HEK293T (cell line): Measurements from ENCODE around the gene SYT17.
A peak's percentile ranks its signal among the peaks of the same experiment; 100 is the strongest.

ENCODE experiments used
- CTCF ChIA-PET: fragments of 350-600 bp; formaldehyde crosslinking; extraction: SDS; loops from one replicate; lab custom pipeline; 2021; ENCODE audit warnings: antibody characterized with exemption, inconsistent platforms; lab: Yijun Ruan, JAX
- POLR2A ChIA-PET: fragments of 350-600 bp; formaldehyde crosslinking; extraction: SDS; loops from one replicate; lab custom pipeline; 2020; ENCODE audit warnings: antibody characterized with exemption, inconsistent platforms; lab: Yijun Ruan, JAX
- DNase-seq: peaks from one replicate; pipeline ENCODE4 v3.0.0; 2012; ENCODE audit warnings: mixed read lengths; ENCODE audit errors: extremely low spot score
- ARNT ChIP-seq: fragments of 450-650 bp; IDR thresholded peaks from 2 replicates; pipeline ENCODE4 v1.6.1; 2017; ENCODE audit warnings: mild to moderate bottlenecking
- BHLHE40 ChIP-seq: fragments of 450-650 bp; IDR thresholded peaks from 2 replicates; pipeline ENCODE4 v1.6.1; 2016; ENCODE audit warnings: mild to moderate bottlenecking, moderate library complexity, borderline replicate concordance
- CTBP1 ChIP-seq: fragments of 450-650 bp; IDR thresholded peaks from 2 replicates; pipeline ENCODE4 v1.6.1; 2016; ENCODE audit warnings: borderline replicate concordance
- ELF4 ChIP-seq: fragments of 450-650 bp; IDR thresholded peaks from 2 replicates; pipeline ENCODE4 v1.6.1; 2017; ENCODE audit warnings: antibody characterized with exemption
- FOXA1 ChIP-seq: fragments of 450-650 bp; IDR thresholded peaks from 2 replicates; pipeline ENCODE4 v1.6.1; 2016; ENCODE audit warnings: mild to moderate bottlenecking
- FOXK2 ChIP-seq: fragments of 450-650 bp; IDR thresholded peaks from 2 replicates; pipeline ENCODE4 v1.6.1; 2016; ENCODE audit warnings: mild to moderate bottlenecking
- FOXM1 ChIP-seq: fragments of 450-650 bp; IDR thresholded peaks from 2 replicates; pipeline ENCODE4 v1.6.1; 2017; ENCODE audit warnings: mild to moderate bottlenecking, borderline replicate concordance
- HDGF ChIP-seq: fragments of 450-650 bp; IDR thresholded peaks from 2 replicates; pipeline ENCODE4 v1.6.1; 2017; ENCODE audit warnings: antibody characterized with exemption, borderline replicate concordance
- L3MBTL2 ChIP-seq: fragments of 450-650 bp; conservative IDR thresholded peaks from 2 replicates; pipeline ENCODE4 v1.6.1; 2016; ENCODE audit warnings: mild to moderate bottlenecking
- LEF1 ChIP-seq: fragments of 450-650 bp; IDR thresholded peaks from 2 replicates; pipeline ENCODE4 v1.6.1; 2017; ENCODE audit warnings: mild to moderate bottlenecking, borderline replicate concordance
- NFRKB ChIP-seq: fragments of 450-650 bp; IDR thresholded peaks from 2 replicates; pipeline ENCODE4 v1.6.1; 2016; ENCODE audit warnings: mild to moderate bottlenecking, moderate library complexity
- PKNOX1 ChIP-seq: fragments of 450-650 bp; IDR thresholded peaks from 2 replicates; pipeline ENCODE4 v1.6.1; 2016
- SP1 ChIP-seq: fragments of 450-650 bp; IDR thresholded peaks from 2 replicates; pipeline ENCODE4 v1.6.1; 2017
- SUZ12 ChIP-seq: fragments of 450-650 bp; IDR thresholded peaks from 2 replicates; pipeline ENCODE4 v1.6.1; 2016; ENCODE audit warnings: mild to moderate bottlenecking
- TARDBP ChIP-seq: fragments of 450-650 bp; IDR thresholded peaks from 2 replicates; pipeline ENCODE4 v1.6.1; 2016
- ZNF384 ChIP-seq: fragments of 450-650 bp; IDR thresholded peaks from 2 replicates; pipeline ENCODE4 v1.6.1; 2016

The SYT17 gene

DNA sequence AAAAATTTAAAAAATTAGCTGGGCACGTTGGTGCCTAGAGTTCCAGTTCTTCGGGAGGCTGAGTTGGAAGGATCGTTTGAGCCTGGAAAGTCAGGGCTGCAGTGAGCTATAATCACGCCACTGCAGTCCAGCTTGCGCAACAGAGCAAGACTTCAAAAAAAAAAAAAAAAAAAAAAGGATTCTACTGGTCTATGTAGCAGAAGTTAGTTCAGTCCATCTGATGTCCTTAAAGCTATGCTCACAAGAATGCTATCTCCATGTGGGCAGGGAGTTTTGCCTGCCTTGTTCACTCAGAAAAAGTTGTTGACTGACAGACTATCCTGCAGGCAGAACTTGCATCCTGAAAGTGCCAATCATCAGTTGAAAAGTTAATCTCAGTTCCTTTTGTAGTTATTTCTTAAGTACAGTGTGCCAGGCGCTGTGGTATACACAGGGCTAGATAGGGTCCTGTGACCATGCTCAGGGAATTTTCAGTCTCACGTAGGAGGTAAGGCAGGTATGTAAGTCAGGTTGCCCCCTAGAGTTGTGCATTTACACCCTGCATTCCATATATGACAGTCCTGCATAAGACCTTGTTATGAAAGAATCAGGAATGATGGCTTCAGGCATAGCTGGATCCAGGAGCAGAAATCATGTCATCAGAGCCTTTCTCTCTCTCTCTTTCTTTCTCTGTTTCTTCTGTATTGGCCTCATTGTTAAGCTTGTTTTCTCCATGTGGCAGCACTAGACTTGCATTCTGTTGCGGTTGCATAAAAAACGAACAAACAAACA is 7.6 kb downstream of the SYT17 start:
- TF ChIP-seq PKNOX1 (peak; percentile 34; the same call in 1 of the 2 replicates), ZNF384 (0 out of 2 replicates have a peak, but pooled peaks have one; percentile 25), BHLHE40 (no peak)
- DNase-seq: no peak
- CTCF ChIA-PET: no interaction called here
- POLR2A ChIA-PET: no interaction called here

- TF ChIP-seq HDGF: no peak
- TF ChIP-seq FOXK2: no peak
- no peak for TF ChIP-seq TARDBP
- no peak for TF ChIP-seq SUZ12
- no peak for TF ChIP-seq SP1
- TF ChIP-seq FOXA1: no peak
- TF ChIP-seq L3MBTL2: no peak
- no peak for TF ChIP-seq ARNT
- TF ChIP-seq PKNOX1: no peak
- no peak for TF ChIP-seq BHLHE40
- no peak for TF ChIP-seq FOXM1
- no peak for TF ChIP-seq ELF4
- POLR2A ChIA-PET: interaction anchor here (1.2 kb wide), 1 partner anchor 91 kb away, joined by 3 read pairs; no protein-coding TSS in a partner anchor
- no peak for DNase-seq
- CTCF ChIA-PET: interaction anchor here (0.6 to 2.9 kb wide), 4 partner anchors 11 to 251 kb away, joined by 3 to 24 read pairs (median 3); no protein-coding TSS in a partner anchor
Measured at GRCh38 chr16:19177111-19177739, 9.2 kb downstream of the SYT17 start.

DNA sequence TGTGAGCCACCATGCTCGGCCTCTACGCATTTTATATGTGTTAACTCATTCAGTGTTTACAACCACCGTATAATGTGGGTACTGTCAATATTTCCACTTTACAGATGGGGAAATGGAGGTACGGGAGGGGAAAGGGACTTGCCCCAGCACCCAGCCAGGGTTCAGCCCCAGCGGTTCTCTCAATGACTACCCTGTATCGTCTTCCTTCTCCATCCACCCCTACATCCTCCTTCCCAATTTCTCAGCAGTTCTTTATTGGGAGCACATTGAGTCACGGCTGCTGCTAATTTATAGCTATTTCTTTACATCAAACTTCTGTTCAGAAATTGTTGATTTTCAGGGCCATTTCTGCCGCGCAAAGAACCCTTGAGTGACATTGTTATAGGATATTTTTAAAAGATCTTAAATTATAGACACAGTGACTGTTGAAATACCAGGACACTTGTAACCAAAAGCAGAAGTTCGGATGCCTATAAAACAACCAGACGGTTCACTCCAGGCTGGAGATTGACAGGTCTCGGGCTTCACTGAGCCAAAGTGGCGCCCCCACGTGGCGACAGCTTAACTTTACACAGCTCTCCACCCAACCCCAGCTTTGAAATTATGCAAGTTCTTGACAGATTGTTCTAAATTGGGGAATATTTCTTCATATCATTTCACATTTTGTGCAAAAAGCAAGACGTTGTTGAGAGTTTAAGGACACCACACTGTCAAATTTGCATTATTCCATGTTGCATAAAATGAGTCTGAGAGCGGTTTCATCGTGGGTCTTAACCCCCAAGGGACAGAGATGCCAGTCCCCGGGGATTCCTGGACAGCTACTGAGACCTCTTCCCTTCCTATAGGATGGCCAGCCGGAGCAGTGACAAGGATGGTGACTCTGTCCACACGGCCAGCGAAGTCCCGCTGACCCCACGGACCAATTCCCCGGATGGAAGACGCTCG is 11.8 kb downstream of the SYT17 start:
- POLR2A ChIA-PET: interaction anchor here (0.8 kb wide), 1 partner anchor 94 kb away, joined by 3 read pairs; no protein-coding TSS in a partner anchor
- peak; percentile 76 for DNase-seq
- CTCF ChIA-PET: interaction anchor here (0.6 to 2.9 kb wide), 11 partner anchors 10 to 221 kb away, joined by 3 to 24 read pairs (median 4); no protein-coding TSS in a partner anchor
- TF ChIP-seq CTBP1 (no peak), PKNOX1 (peak; percentile 96)

DNA sequence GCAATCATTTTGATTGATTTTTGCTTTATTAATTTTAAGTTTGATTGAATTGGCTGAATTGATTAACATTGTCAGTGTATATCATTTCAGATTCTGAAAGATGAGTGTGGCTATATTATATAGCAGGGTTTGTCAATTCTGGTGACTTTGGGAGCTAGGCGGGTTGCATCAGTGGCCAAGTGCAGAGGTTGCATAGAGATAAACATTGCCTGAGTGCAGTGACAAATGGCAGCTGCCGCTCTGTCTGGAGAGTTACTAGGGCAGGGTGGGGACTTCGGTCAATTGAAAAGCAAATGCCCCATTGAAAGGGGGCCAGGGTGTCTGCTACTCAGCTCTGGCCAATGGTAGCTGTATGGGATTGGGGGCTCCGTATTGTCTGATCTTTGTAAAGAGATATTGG is 12.7 kb downstream of the SYT17 start:
- TF ChIP-seq ZNF384 (no peak), CTBP1 (no peak), NFRKB (no peak), FOXK2 (no peak), LEF1 (no peak), ARNT (no peak), ELF4 (no peak), HDGF (no peak)
- no peak for DNase-seq
- POLR2A ChIA-PET: no interaction called here
- CTCF ChIA-PET: no interaction called here

DNA sequence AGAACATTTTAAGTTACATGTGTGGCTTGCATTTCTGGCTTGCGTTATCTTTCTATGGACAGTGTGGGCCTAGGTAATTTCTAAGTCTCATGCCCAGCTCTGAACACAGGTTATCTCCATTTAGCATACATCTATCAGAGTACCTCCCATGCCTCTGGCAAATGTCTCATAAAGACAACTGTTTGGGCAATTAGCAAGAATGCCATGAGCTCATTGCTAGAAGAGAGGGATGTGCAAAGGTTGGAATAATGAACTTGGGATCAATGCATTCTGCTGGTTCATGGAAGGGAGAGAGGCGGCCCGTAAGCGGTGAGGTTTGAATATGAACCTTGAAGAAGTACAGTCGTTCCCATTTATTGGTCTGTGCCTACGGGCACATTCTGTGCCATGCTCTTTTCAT is 14.4 kb downstream of the SYT17 start:
- CTCF ChIA-PET: no interaction called here
- POLR2A ChIA-PET: no interaction called here
- TF ChIP-seq HDGF (no peak), CTBP1 (no peak), BHLHE40 (no peak), PKNOX1 (no peak), L3MBTL2 (no peak), FOXK2 (no peak), FOXM1 (no peak), ELF4 (no peak), LEF1 (no peak), TARDBP (no peak), SUZ12 (no peak), FOXA1 (no peak), ZNF384 (no peak), ARNT (no peak), SP1 (no peak)
- DNase-seq: no peak
